ENCODE results near the gene CEP57L1.
"Not testable (repeated sequence)": the region's sequence is repeated elsewhere in the genome, so short reads cannot be mapped to it uniquely, and the experiment has no call there.

CEP57L1 gene

GRCh38 chr6:109105681-109106080 lies 10.4 kb downstream of the CEP57L1 start:
- no peak for DNase-seq (ENCODE audit: low spot score)

GRCh38 chr6:109109663-109110062 lies 14.4 kb downstream of the CEP57L1 start:
- not testable (repeated sequence) for DNase-seq (ENCODE audit: low spot score)

- not testable (repeated sequence) for DNase-seq (ENCODE audit: low spot score)
Observed at GRCh38 chr6:109112663-109113062, 17.4 kb downstream of the CEP57L1 start.

GRCh38 chr6:109117346-109118035 lies 22.2 kb downstream of the CEP57L1 start:
- no peak for DNase-seq (ENCODE audit: low spot score)

- DNase-seq (ENCODE audit: low spot score) = no peak
Observed at GRCh38 chr6:109118337-109118736, 23.0 kb downstream of the CEP57L1 start.

- no peak for DNase-seq (ENCODE audit: low spot score)
Observed at GRCh38 chr6:109118871-109119354, 23.6 kb downstream of the CEP57L1 start.

- no peak for DNase-seq (ENCODE audit: low spot score)
Observed at GRCh38 chr6:109121411-109121810, 26.1 kb downstream of the CEP57L1 start.

- no peak for DNase-seq (ENCODE audit: low spot score)
Observed at GRCh38 chr6:109124219-109124618, 28.9 kb downstream of the CEP57L1 start.

- DNase-seq (ENCODE audit: low spot score) = no peak
Observed at GRCh38 chr6:109125504-109125903, 30.2 kb downstream of the CEP57L1 start.

GRCh38 chr6:109130065-109130464 lies 34.8 kb downstream of the CEP57L1 start:
- DNase-seq (ENCODE audit: low spot score) = no peak

- not testable (repeated sequence) for DNase-seq (ENCODE audit: low spot score)
Observed at GRCh38 chr6:109135600-109135999, 40.3 kb downstream of the CEP57L1 start.

- not testable (repeated sequence) for DNase-seq (ENCODE audit: low spot score)
Observed at GRCh38 chr6:109136039-109136438, 40.7 kb downstream of the CEP57L1 start.

GRCh38 chr6:109136530-109136929 lies 41.2 kb downstream of the CEP57L1 start:
- not testable (repeated sequence) for DNase-seq (ENCODE audit: low spot score)

GRCh38 chr6:109139109-109139508 lies 43.8 kb downstream of the CEP57L1 start:
- DNase-seq (ENCODE audit: low spot score) = no peak

GRCh38 chr6:109142067-109142466 lies 46.8 kb downstream of the CEP57L1 start:
- DNase-seq (ENCODE audit: low spot score) = not testable (repeated sequence)

GRCh38 chr6:109143191-109143590 lies 47.9 kb downstream of the CEP57L1 start:
- no peak for DNase-seq (ENCODE audit: low spot score)

- DNase-seq (ENCODE audit: low spot score) = not testable (repeated sequence)
Observed at GRCh38 chr6:109148251-109148650, 52.9 kb downstream of the CEP57L1 start.

GRCh38 chr6:109148716-109149115 lies 53.4 kb downstream of the CEP57L1 start:
- not testable (repeated sequence) for DNase-seq (ENCODE audit: low spot score)

GRCh38 chr6:109153752-109154151 lies 58.4 kb downstream of the CEP57L1 start:
- no peak for DNase-seq (ENCODE audit: low spot score)

GRCh38 chr6:109164331-109164730 lies 69.0 kb downstream of the CEP57L1 start:
- DNase-seq (ENCODE audit: low spot score) = no peak

- no peak for DNase-seq (ENCODE audit: low spot score)
Observed at GRCh38 chr6:109165392-109165974, 70.2 kb downstream of the CEP57L1 start.

- DNase-seq (ENCODE audit: low spot score) = no peak
Observed at GRCh38 chr6:109166673-109167072, 71.4 kb downstream of the CEP57L1 start.

GRCh38 chr6:109167562-109167961 lies 72.3 kb downstream of the CEP57L1 start:
- DNase-seq (ENCODE audit: low spot score) = no peak

GRCh38 chr6:109170333-109170732 lies 75.0 kb downstream of the CEP57L1 start:
- DNase-seq (ENCODE audit: low spot score) = no peak

Data from CD4-positive, alpha-beta T cell treated with Interleukin-6 at 100 ng/mL for 8 hours (primary cell).